IMR-90 (cell line): ENCODE results near the gene SYNGR4. TPM values are rescaled to one million over a fixed set of nuclear protein-coding genes. Genes with fewer than 3 reads are reported as not detected.

Experiments used
- ATAC-seq: fragments of 200-7000 bp; cut with Tn5 transposase; 2 replicates; pipeline ENCODE4 v1.9.1; 2020; ENCODE audit warnings: low read depth, mild to moderate bottlenecking, moderate library complexity
- BruUV-seq: library from RNA; stranded (reverse); fragments of 400-500 nt; replicated peaks from 2 replicates; lab custom pipeline; 2021; lab: Mats Ljungman, UMichigan
- CTCF ChIA-PET: fragments of 300-600 bp; formaldehyde crosslinking; extraction: SDS; loops from one replicate; lab custom pipeline; 2021; ENCODE audit warnings: antibody characterized with exemption; lab: Yijun Ruan, JAX
- POLR2A ChIA-PET: fragments of 300-600 bp; sonication (Branson Sonifier 250); formaldehyde crosslinking; loops from one replicate; lab custom pipeline; 2022; ENCODE audit warnings: antibody characterized with exemption; ENCODE audit not compliant: unreplicated experiment; lab: Charles Lee
- DNase-seq: peaks from one replicate; pipeline ENCODE4 v3.0.0; 2013
- H2AFZ ChIP-seq: replicated peaks from 2 replicates; pipeline ENCODE3; 2013; ENCODE audit warnings: low read length, mild to moderate bottlenecking; ENCODE audit not compliant: poor library complexity
- H2AK5ac ChIP-seq: 2 replicates; pipeline ENCODE4 v1.6.1; 2013; ENCODE audit warnings: low read depth, low read length, inconsistent platforms
- H2AK9ac ChIP-seq: replicated peaks from 2 replicates; pipeline ENCODE3; 2013; ENCODE audit warnings: mild to moderate bottlenecking, low read depth, low read length, moderate library complexity; ENCODE audit not compliant: poor library complexity
- H2BK120ac ChIP-seq: 2 replicates; pipeline ENCODE4 v1.6.1; 2013; ENCODE audit warnings: low read depth, low read length, inconsistent platforms
- H2BK15ac ChIP-seq: 3 replicates; pipeline ENCODE4 v1.6.1; 2013; ENCODE audit warnings: low read depth, low read length, inconsistent platforms
- H2BK20ac ChIP-seq: 2 replicates; pipeline ENCODE4 v1.6.1; 2013; ENCODE audit warnings: low read depth, mild to moderate bottlenecking, inconsistent platforms, low read length, moderate library complexity
- H2BK5ac ChIP-seq: 2 replicates; pipeline ENCODE4 v1.6.1; 2013; ENCODE audit warnings: mild to moderate bottlenecking, low read depth, low read length, inconsistent platforms; ENCODE audit not compliant: poor library complexity, severe bottlenecking
- H3K14ac ChIP-seq: replicated peaks from 2 replicates; pipeline ENCODE4 v1.6.1; 2013; ENCODE audit warnings: low read depth, low read length, inconsistent platforms
- H3K18ac ChIP-seq: 2 replicates; pipeline ENCODE4 v1.6.1; 2013; ENCODE audit warnings: low read depth, low read length, control low read depth
- H3K23ac ChIP-seq: 2 replicates; pipeline ENCODE4 v1.6.1; 2013; ENCODE audit warnings: low read depth, low read length, inconsistent platforms
- H3K27ac ChIP-seq: 2 replicates; pipeline ENCODE4 v1.5.1; 2013; ENCODE audit warnings: mild to moderate bottlenecking, control low read depth, low read length; ENCODE audit not compliant: insufficient read depth
- H3K27me3 ChIP-seq: 2 replicates; pipeline ENCODE4 v1.6.1; 2013; ENCODE audit warnings: low read length; ENCODE audit not compliant: control insufficient read depth, insufficient read depth
- H3K36me3 ChIP-seq: 2 replicates; pipeline ENCODE4 v1.6.1; 2013; ENCODE audit warnings: low read length, mixed read lengths; ENCODE audit not compliant: control insufficient read depth, insufficient read depth
- H3K4ac ChIP-seq: 2 replicates; pipeline ENCODE4 v1.6.1; 2013; ENCODE audit warnings: low read depth, low read length, inconsistent platforms
- H3K4me1 ChIP-seq: 2 replicates; pipeline ENCODE4 v1.6.1; 2013; ENCODE audit warnings: low read length, mixed read lengths; ENCODE audit not compliant: control insufficient read depth, insufficient read depth
- H3K4me2 ChIP-seq: 2 replicates; pipeline ENCODE4 v1.6.1; 2013; ENCODE audit warnings: low read depth, mild to moderate bottlenecking, control low read depth, low read length, moderate library complexity
- H3K4me3 ChIP-seq: 2 replicates; pipeline ENCODE4 v1.5.1; 2013; ENCODE audit warnings: low read depth, mild to moderate bottlenecking, control low read depth, low read length, moderate library complexity; ENCODE audit not compliant: insufficient read depth
- H3K56ac ChIP-seq: 2 replicates; pipeline ENCODE4 v1.6.1; 2013; ENCODE audit warnings: low read length, inconsistent platforms; ENCODE audit not compliant: insufficient read depth; ENCODE audit errors: extremely low read depth
- H3K79me1 ChIP-seq, 2 experiments: 2 replicates each; pipeline ENCODE4 v1.6.1; 2013; ENCODE audit warnings: low read length in 2 of 2, inconsistent platforms in 1 of 2, low read depth in 1 of 2
- H3K9ac ChIP-seq: 2 replicates; pipeline ENCODE4 v1.6.1; 2013; ENCODE audit warnings: low read depth, low read length, control low read depth
- H3K9me1 ChIP-seq: 2 replicates; pipeline ENCODE4 v1.6.1; 2013; ENCODE audit warnings: low read length, inconsistent platforms; ENCODE audit not compliant: insufficient read depth
- H3K9me3 ChIP-seq: 2 replicates; pipeline ENCODE4 v1.6.1; 2013; ENCODE audit warnings: low read length; ENCODE audit not compliant: control insufficient read depth, insufficient read depth
- H4K20me1 ChIP-seq: 2 replicates; pipeline ENCODE4 v1.6.1; 2013; ENCODE audit warnings: low read length, inconsistent platforms; ENCODE audit not compliant: insufficient read depth
- H4K5ac ChIP-seq: 2 replicates; pipeline ENCODE4 v1.6.1; 2013; ENCODE audit warnings: mild to moderate bottlenecking, low read depth, low read length, control low read depth
- H4K8ac ChIP-seq, 2 experiments: 2 replicates each; pipeline ENCODE4 v1.6.1; 2013; ENCODE audit warnings: low read depth in 2 of 2, low read length in 2 of 2, control low read depth in 1 of 2, inconsistent platforms in 1 of 2
- H4K91ac ChIP-seq: 2 replicates; pipeline ENCODE4 v1.6.1; 2013; ENCODE audit warnings: low read depth, low read length, inconsistent platforms; ENCODE audit not compliant: insufficient read depth
- BHLHE40 ChIP-seq: fragments of 150-350 bp; IDR thresholded peaks from 2 replicates; pipeline ENCODE4 v1.6.1; 2016; ENCODE audit warnings: mild to moderate bottlenecking, low read depth, low read length
- CEBPB ChIP-seq: IDR thresholded peaks from 2 replicates; pipeline ENCODE4 v1.6.1; 2012; ENCODE audit warnings: low read depth, low read length, improper control_type of control experiment
- CHD1 ChIP-seq: IDR thresholded peaks from 2 replicates; pipeline ENCODE4 v1.6.1; 2012; ENCODE audit warnings: low read depth, low read length, improper control_type of control experiment
- FOS ChIP-seq: fragments of 150-350 bp; IDR thresholded peaks from 2 replicates; pipeline ENCODE4 v1.6.1; 2016; ENCODE audit warnings: low read depth, low read length
- MAFK ChIP-seq: IDR thresholded peaks from 2 replicates; pipeline ENCODE4 v1.6.1; 2012; ENCODE audit warnings: low read depth, low read length, improper control_type of control experiment
- MAZ ChIP-seq: IDR thresholded peaks from 2 replicates; pipeline ENCODE4 v1.6.1; 2012; ENCODE audit warnings: low read depth, mild to moderate bottlenecking, low read length, improper control_type of control experiment, moderate library complexity, borderline replicate concordance
- MXI1 ChIP-seq: IDR thresholded peaks from 2 replicates; pipeline ENCODE4 v1.6.1; 2012; ENCODE audit warnings: low read depth, mild to moderate bottlenecking, low read length, moderate library complexity, borderline replicate concordance
- NFE2L2 ChIP-seq: fragments of 150-350 bp; IDR thresholded peaks from 2 replicates; pipeline ENCODE4 v1.6.1; 2016; ENCODE audit warnings: low read depth, mild to moderate bottlenecking, low read length
- POLR2A ChIP-seq: IDR thresholded peaks from 2 replicates; pipeline ENCODE4 v1.6.1; 2012; ENCODE audit warnings: mild to moderate bottlenecking, low read depth, low read length
- RAD21 ChIP-seq: IDR thresholded peaks from 2 replicates; pipeline ENCODE4 v1.6.1; 2012; ENCODE audit warnings: low read length, improper control_type of control experiment
- RCOR1 ChIP-seq: IDR thresholded peaks from 2 replicates; pipeline ENCODE4 v1.6.1; 2012; ENCODE audit warnings: mild to moderate bottlenecking, low read length, improper control_type of control experiment; ENCODE audit not compliant: insufficient replicate concordance
- RFX5 ChIP-seq: IDR thresholded peaks from 2 replicates; pipeline ENCODE4 v1.8.0; 2012; ENCODE audit warnings: low read depth, mild to moderate bottlenecking, low read length, moderate library complexity
- SMC3 ChIP-seq: fragments of 150-350 bp; IDR thresholded peaks from 2 replicates; pipeline ENCODE4 v1.6.1; 2016; ENCODE audit warnings: low read depth, mild to moderate bottlenecking, antibody characterized with exemption, low read length, moderate library complexity
- WGBS, 2 experiments: methylation state at CpG; one replicate each; pipeline versions ENCODE4 v1.1.5 to v1.1.7; 2013; ENCODE audit warnings: missing lambda C conversion rate in 2 of 2; ENCODE audit not compliant: insufficient read length in 1 of 2; ENCODE audit errors: extremely low coverage in 2 of 2; 5-methylcytosine and 5-hydroxymethylcytosine counted together
- dilution Hi-C: fragments of 300-500 bp; cut with HindIII; formaldehyde crosslinking; loops from one replicate; pipeline ENCODE4 v1.14.3; 2018; ENCODE audit warnings: low sequenced_read_pairs; ENCODE audit not compliant: unreplicated experiment
- in situ Hi-C: fragments of 300-500 bp; cut with MboI; formaldehyde crosslinking; loops from 3 replicates; pipeline ENCODE4 v1.14.3; 2019; ENCODE audit warnings: low sequenced_read_pairs, inconsistent platforms, mixed read lengths
- intact Hi-C: fragments of 100-400 bp; cut with micrococcal nuclease; formaldehyde crosslinking; loops from 2 replicates; pipeline ENCODE4 v1.10.0; 2022
- polyA plus RNA-seq, 3 experiments: library from polyadenylated mRNA; depleted of rRNA; stranded (reverse); fragments of >200 nt; gene quantifications; 2 replicates each; pipeline ENCODE4 v1.2.3, GENCODE V29; 2012; ENCODE audit warnings: low replicate concordance in 1 of 3
- total RNA-seq: library from RNA; depleted of rRNA; stranded (reverse); fragments of >200 nt; gene quantifications from 2 replicates; pipeline ENCODE4 v1.2.3, GENCODE V29; 2012
- TF ChIP-seq, protein P1 (sequence below): fragments of 150-350 bp; IDR thresholded peaks from 2 replicates; pipeline ENCODE4 v1.6.1; 2017; ENCODE audit warnings: mild to moderate bottlenecking, antibody characterized with exemption, low read length, low read depth
- TF ChIP-seq, protein P2 (sequence below): conservative IDR thresholded peaks from 2 replicates; pipeline ENCODE4 v1.5.1; 2012; ENCODE audit warnings: mild to moderate bottlenecking, low read depth, low read length, improper control_type of control experiment
- TF ChIP-seq, protein P3 (sequence below): fragments of 150-350 bp; IDR thresholded peaks from 2 replicates; pipeline ENCODE4 v1.6.1; 2016; ENCODE audit warnings: low read depth, mild to moderate bottlenecking, low read length, moderate library complexity, borderline replicate concordance

SYNGR4 gene
- total and polyA plus RNA-seq, 2 of the 4 experiments (the other 2 are of a cell fraction), result not detected

DNA sequence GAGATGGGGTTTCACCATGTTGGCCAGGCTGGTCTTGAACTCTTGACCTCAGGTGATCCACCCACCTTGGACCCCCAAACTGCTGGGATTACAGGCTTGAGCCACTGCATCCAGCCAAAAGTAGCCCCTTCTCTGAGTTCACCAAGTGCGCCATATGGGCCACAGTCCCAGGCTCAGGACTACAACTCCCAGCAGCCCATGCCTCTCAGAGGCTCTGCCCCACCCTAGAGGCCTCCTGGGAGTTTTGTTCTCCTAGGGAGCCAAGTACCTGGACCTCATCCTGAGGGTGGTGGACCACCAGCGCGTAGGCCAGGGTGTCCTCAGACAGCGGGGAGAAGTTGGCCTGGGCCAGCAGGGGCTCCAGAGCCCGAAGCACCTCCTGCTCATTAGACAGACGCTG lies 19.3 kb upstream of the SYNGR4 start:
- intact Hi-C loops, result no loop called here
- H4K5ac ChIP-seq, result no peak overlapping the region
- H2BK20ac ChIP-seq, result no peak overlapping the region
- no peak overlapping the region for H3K23ac ChIP-seq
- no peaks in the 10 kb centered on the region for H3K79me1 ChIP-seq
- no peak overlapping the region for H3K9ac ChIP-seq
- H4K8ac ChIP-seq, result no peak overlapping the region
- no peak overlapping the region for H3K14ac ChIP-seq
- H3K4me1 ChIP-seq, result no peaks in the 10 kb centered on the region
- H3K4me2 ChIP-seq, result no peak overlapping the region
- H2AFZ ChIP-seq, result peak overlapping the region; percentile 32
- POLR2A ChIA-PET, result no interaction called here
- no peak overlapping the region for H3K56ac ChIP-seq
- H2AK9ac ChIP-seq, result no peak overlapping the region
- no peaks in the 10 kb centered on the region for H4K20me1 ChIP-seq
- ATAC-seq (no peak; the same call in 1 of the 2 replicates), DNase-seq (no peak)
- H3K4ac ChIP-seq, result no peak overlapping the region
- no peak overlapping the region for H4K91ac ChIP-seq
- TF ChIP-seq SMC3 (no peak), CEBPB (no peak), FOS (no peak), MAFK (no peak), RFX5 (no peak), NFE2L2 (no peak), RCOR1 (no peak), RAD21 (no peak), MAZ (no peak), MXI1 (no peak), POLR2A (no peak), BHLHE40 (no peak), CHD1 (no peak)
- TF ChIP-seq, protein P1, sequence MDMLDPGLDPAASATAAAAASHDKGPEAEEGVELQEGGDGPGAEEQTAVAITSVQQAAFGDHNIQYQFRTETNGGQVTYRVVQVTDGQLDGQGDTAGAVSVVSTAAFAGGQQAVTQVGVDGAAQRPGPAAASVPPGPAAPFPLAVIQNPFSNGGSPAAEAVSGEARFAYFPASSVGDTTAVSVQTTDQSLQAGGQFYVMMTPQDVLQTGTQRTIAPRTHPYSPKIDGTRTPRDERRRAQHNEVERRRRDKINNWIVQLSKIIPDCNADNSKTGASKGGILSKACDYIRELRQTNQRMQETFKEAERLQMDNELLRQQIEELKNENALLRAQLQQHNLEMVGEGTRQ, result no peak
- TF ChIP-seq, protein P2, sequence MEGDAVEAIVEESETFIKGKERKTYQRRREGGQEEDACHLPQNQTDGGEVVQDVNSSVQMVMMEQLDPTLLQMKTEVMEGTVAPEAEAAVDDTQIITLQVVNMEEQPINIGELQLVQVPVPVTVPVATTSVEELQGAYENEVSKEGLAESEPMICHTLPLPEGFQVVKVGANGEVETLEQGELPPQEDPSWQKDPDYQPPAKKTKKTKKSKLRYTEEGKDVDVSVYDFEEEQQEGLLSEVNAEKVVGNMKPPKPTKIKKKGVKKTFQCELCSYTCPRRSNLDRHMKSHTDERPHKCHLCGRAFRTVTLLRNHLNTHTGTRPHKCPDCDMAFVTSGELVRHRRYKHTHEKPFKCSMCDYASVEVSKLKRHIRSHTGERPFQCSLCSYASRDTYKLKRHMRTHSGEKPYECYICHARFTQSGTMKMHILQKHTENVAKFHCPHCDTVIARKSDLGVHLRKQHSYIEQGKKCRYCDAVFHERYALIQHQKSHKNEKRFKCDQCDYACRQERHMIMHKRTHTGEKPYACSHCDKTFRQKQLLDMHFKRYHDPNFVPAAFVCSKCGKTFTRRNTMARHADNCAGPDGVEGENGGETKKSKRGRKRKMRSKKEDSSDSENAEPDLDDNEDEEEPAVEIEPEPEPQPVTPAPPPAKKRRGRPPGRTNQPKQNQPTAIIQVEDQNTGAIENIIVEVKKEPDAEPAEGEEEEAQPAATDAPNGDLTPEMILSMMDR, result no peak
- TF ChIP-seq, protein P3, sequence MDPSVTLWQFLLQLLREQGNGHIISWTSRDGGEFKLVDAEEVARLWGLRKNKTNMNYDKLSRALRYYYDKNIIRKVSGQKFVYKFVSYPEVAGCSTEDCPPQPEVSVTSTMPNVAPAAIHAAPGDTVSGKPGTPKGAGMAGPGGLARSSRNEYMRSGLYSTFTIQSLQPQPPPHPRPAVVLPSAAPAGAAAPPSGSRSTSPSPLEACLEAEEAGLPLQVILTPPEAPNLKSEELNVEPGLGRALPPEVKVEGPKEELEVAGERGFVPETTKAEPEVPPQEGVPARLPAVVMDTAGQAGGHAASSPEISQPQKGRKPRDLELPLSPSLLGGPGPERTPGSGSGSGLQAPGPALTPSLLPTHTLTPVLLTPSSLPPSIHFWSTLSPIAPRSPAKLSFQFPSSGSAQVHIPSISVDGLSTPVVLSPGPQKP, result no peak
- H2AK5ac ChIP-seq, result no peak overlapping the region
- dilution Hi-C loops, result no loop called here
- no peak overlapping the region for H3K4me3 ChIP-seq
- H3K9me3 ChIP-seq, result no peaks in the 10 kb centered on the region
- H2BK120ac ChIP-seq, result no peak overlapping the region
- H3K36me3 ChIP-seq, result no peaks in the 10 kb centered on the region
- H2BK15ac ChIP-seq, result no peak overlapping the region
- no peak overlapping the region for H2BK5ac ChIP-seq
- CTCF ChIA-PET, result no interaction called here
- no peaks in the 10 kb centered on the region for H3K27me3 ChIP-seq
- no peak overlapping the region for H3K27ac ChIP-seq
- no peak overlapping the region for H3K18ac ChIP-seq
- in situ Hi-C loops, result no loop called here
- no CpG with 5 or more reads among the region's 6 CpGs for WGBS, 2 experiments
- H3K9me1 ChIP-seq, result peaks cover 6% of the 10 kb centered on the region; the same call in 1 of the 2 replicates
- no TSS peak for BruUV-seq
